Measurements from ENCODE around the gene TMPRSS13. TPM values are rescaled to one million over a fixed set of nuclear protein-coding genes. Genes with fewer than 3 reads are reported as not detected.
"Not testable (repeated sequence)": the region's sequence is repeated elsewhere in the genome, so short reads cannot be mapped to it uniquely, and the experiment has no call there.

The TMPRSS13 gene
- total and polyA plus RNA-seq, 2 of the 13 experiments (the other 11 are each of a cell fraction or from before 2014, with no cell fraction given), result not detected

DNA sequence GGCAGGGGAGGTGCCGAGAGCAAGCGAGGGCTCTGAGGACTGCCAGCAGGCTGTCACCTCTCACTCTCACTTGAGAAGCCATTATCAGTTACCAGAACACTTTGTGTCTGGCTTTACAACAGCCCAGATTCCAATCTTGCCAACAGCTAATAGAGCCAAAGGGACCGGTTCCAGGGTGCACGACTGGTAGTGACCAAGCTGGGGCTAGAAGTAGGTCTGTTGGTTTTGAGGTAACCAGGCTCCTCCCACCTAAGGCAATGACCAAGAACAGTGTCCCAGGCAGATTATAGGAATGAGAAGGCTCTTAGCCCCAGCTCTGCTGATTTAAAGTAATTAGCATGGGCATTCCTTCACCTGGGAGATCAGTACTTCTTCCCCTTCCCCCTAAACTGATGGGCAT lies 49.8 kb upstream of the TMPRSS13 start:
- no TSS peak for BruUV-seq (replicated peaks)
- H3K27ac ChIP-seq (ENCODE audit: extremely low read length, insufficient read depth, low read length), result no peak overlapping the region
- in situ Hi-C loops (cut with HindIII; ENCODE audit: extremely low pct_ligation_motif_present, low pct_unique_long_range_greater_than_20kb), result no loop called here
- intact Hi-C loops (cut with micrococcal nuclease; ENCODE audit: unreplicated experiment), result no loop called here
- no peak for ATAC-seq
- H3K79me2 ChIP-seq (ENCODE audit: insufficient read depth, low read length), result no peaks in the 10 kb centered on the region
- no peak overlapping the region for H3K9ac ChIP-seq (ENCODE audit: insufficient read depth, low read depth, low read length)
- no peak overlapping the region for H3K4me3 ChIP-seq (replicated peaks in 1 of 3; ENCODE audit: insufficient read depth in 1 of 3, low read depth in 2 of 3, low read length in 3 of 3)
- no peak for DNase-seq (ENCODE audit: low spot score)
- H4K20me1 ChIP-seq (ENCODE audit: insufficient read depth, low read length), result no peaks in the 10 kb centered on the region
- no peaks in the 10 kb centered on the region for H3K36me3 ChIP-seq (replicated peaks in 1 of 2; ENCODE audit: control insufficient read depth in 1 of 2, insufficient read depth in 2 of 2, low read length in 2 of 2)
- no peak overlapping the region for H2AFZ ChIP-seq (ENCODE audit: low read length)
- H3K4me2 ChIP-seq (ENCODE audit: low read depth, low read length), result no peak overlapping the region
- H3K27me3 ChIP-seq (ENCODE audit: control insufficient read depth in 1 of 2, insufficient read depth in 2 of 2, low read length in 2 of 2), result peaks cover 0 to 38% of the 10 kb centered on the region in 2 experiments; a peak in 4 of 5 replicates
- no peak for FAIRE-seq
- H3K4me1 ChIP-seq (ENCODE audit: insufficient read depth, low read length), result no peaks in the 10 kb centered on the region
- TF ChIP-seq MAF1 (CRISPR knock-in tag; IDR thresholded peaks at IDR 0.05; ENCODE audit: borderline replicate concordance) (no peak), U2AF2 (IDR thresholded peaks at IDR 0.05; ENCODE audit: low read depth, low read length) (no peak), ZNF749 (CRISPR knock-in tag; IDR thresholded peaks at IDR 0.05; ENCODE audit: borderline replicate concordance) (no peak), REPIN1 (CRISPR knock-in tag; IDR thresholded peaks at IDR 0.05; ENCODE audit: borderline replicate concordance, low read depth) (no peak), KMT2B (CRISPR knock-in tag; IDR thresholded peaks at IDR 0.05) (no peak), ZNF337 (CRISPR knock-in tag; IDR thresholded peaks at IDR 0.05; ENCODE audit: borderline replicate concordance, low read depth) (no peak), NR1H2 (CRISPR knock-in tag; IDR thresholded peaks at IDR 0.05; ENCODE audit: borderline replicate concordance, low read depth) (no peak), ZBTB8A (CRISPR knock-in tag; IDR thresholded peaks at IDR 0.05; ENCODE audit: borderline replicate concordance, low read depth) (no peak), HDAC2 (CRISPR knock-in tag; IDR thresholded peaks at IDR 0.05) (no peak), SP5 (CRISPR knock-in tag; IDR thresholded peaks at IDR 0.05; ENCODE audit: borderline replicate concordance, low read depth) (no peak), POLR2AphosphoS5 (IDR thresholded peaks at IDR 0.05; ENCODE audit: low read depth, low read length) (no peak)
- TF ChIP-seq, protein P1, sequence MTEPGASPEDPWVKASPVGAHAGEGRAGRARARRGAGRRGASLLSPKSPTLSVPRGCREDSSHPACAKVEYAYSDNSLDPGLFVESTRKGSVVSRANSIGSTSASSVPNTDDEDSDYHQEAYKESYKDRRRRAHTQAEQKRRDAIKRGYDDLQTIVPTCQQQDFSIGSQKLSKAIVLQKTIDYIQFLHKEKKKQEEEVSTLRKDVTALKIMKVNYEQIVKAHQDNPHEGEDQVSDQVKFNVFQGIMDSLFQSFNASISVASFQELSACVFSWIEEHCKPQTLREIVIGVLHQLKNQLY (CRISPR knock-in tag; IDR thresholded peaks at IDR 0.05), result no peak
- POLR2A ChIA-PET, result no interaction called here
- CTCF ChIA-PET (ENCODE audit: low intra/inter-chr PET ratio, low total read pairs), result no interaction called here
- H3K9me3 ChIP-seq (ENCODE audit: low read length), result no peaks in the 10 kb centered on the region
- no CpG with 5 or more reads among the region's 4 CpGs for WGBS (ENCODE audit: low lambda C conversion rate)

DNA sequence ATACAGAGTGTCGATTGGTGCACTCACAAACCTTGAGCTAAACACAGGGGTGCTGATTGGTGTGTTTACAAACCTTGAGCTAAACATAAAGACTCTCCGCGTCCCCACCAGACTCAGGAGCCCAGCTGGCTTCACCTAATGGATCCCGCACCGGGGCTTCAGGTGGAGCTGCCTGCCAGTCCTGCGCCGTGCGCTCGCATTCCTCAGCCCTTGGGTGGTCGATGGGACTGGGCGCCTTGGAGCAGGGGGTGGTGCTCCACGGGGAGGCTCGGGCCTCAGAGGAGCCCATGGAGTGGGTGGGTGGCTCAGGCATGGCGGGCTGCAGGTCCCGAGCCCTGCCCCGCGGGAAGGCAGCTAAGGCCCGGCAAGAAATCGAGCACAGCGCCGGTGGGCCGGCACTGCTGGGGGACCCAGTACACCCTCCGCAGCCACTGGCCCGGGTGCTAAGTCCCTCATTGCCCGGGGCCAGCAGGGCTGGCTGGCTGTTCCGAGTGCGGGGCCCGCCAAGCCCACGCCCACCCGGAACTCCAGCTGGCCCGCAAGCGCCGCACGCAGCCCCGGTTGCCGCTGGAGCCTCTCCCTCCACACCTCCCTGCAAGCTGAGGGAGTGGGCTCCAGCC lies 49.2 kb upstream of the TMPRSS13 start:
- H2AFZ ChIP-seq (ENCODE audit: low read length); DNase-seq (ENCODE audit: low spot score); H3K36me3 ChIP-seq (replicated peaks in 1 of 2; ENCODE audit: control insufficient read depth in 1 of 2, insufficient read depth in 2 of 2, low read length in 2 of 2); in situ Hi-C loops (cut with HindIII; ENCODE audit: extremely low pct_ligation_motif_present, low pct_unique_long_range_greater_than_20kb); H3K9ac ChIP-seq (ENCODE audit: insufficient read depth, low read depth, low read length); intact Hi-C loops (cut with micrococcal nuclease; ENCODE audit: unreplicated experiment); H3K4me1 ChIP-seq (ENCODE audit: insufficient read depth, low read length); H3K4me3 ChIP-seq (replicated peaks in 1 of 3; ENCODE audit: insufficient read depth in 1 of 3, low read depth in 2 of 3, low read length in 3 of 3); H3K4me2 ChIP-seq (ENCODE audit: low read depth, low read length); BruUV-seq (replicated peaks); H4K20me1 ChIP-seq (ENCODE audit: insufficient read depth, low read length); H3K9me3 ChIP-seq (ENCODE audit: low read length); H3K79me2 ChIP-seq (ENCODE audit: insufficient read depth, low read length); ATAC-seq; CTCF ChIA-PET (ENCODE audit: low intra/inter-chr PET ratio, low total read pairs); POLR2A ChIA-PET; FAIRE-seq; H3K27ac ChIP-seq (ENCODE audit: extremely low read length, insufficient read depth, low read length): not testable (repeated sequence)
- peaks cover 0 to 37% of the 10 kb centered on the region in 2 experiments; a peak in 4 of 5 replicates for H3K27me3 ChIP-seq (ENCODE audit: control insufficient read depth in 1 of 2, insufficient read depth in 2 of 2, low read length in 2 of 2)
- no CpG with 5 or more reads among the region's 36 CpGs for WGBS (ENCODE audit: low lambda C conversion rate)

DNA sequence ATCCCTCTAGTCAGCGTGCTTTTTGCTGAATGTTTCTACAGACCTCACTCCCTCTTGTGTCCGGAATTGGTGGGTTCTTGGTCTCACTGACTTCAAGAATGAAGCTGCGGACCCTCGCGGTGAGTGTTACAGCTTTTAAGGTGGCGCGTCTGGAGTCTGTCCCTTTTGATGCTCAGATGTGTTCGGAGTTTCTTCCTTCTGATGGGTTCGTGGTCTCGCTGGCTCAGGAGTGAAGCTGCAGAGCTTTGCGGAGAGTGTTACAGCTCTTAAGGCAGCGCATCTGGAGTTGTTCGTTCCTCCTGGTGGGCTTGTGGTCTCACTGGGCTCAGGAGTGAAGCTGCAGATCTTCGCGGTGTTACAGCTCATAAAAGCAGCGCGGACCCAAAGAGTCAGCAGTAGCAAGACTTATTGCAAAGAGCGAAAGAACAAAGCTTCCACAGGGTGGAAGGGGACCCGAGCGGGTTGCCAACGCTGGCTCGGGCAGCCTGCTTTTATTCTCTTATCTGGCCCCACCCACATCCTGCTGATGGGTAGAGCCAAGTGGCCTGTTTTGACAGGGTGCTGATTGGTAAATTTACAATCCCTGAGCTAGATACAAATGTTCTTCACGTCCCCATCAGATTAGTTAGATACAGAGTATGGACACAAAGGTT lies 48.5 kb upstream of the TMPRSS13 start:
- POLR2A ChIA-PET; FAIRE-seq; ATAC-seq; H3K79me2 ChIP-seq (ENCODE audit: insufficient read depth, low read length); in situ Hi-C loops (cut with HindIII; ENCODE audit: extremely low pct_ligation_motif_present, low pct_unique_long_range_greater_than_20kb); H3K9me3 ChIP-seq (ENCODE audit: low read length); H4K20me1 ChIP-seq (ENCODE audit: insufficient read depth, low read length); CTCF ChIA-PET (ENCODE audit: low intra/inter-chr PET ratio, low total read pairs); intact Hi-C loops (cut with micrococcal nuclease; ENCODE audit: unreplicated experiment); H3K4me1 ChIP-seq (ENCODE audit: insufficient read depth, low read length); H3K27ac ChIP-seq (ENCODE audit: extremely low read length, insufficient read depth, low read length); BruUV-seq (replicated peaks); DNase-seq (ENCODE audit: low spot score); H3K4me3 ChIP-seq (replicated peaks in 1 of 3; ENCODE audit: insufficient read depth in 1 of 3, low read depth in 2 of 3, low read length in 3 of 3); H3K36me3 ChIP-seq (replicated peaks in 1 of 2; ENCODE audit: control insufficient read depth in 1 of 2, insufficient read depth in 2 of 2, low read length in 2 of 2); H3K4me2 ChIP-seq (ENCODE audit: low read depth, low read length); H3K9ac ChIP-seq (ENCODE audit: insufficient read depth, low read depth, low read length); H2AFZ ChIP-seq (ENCODE audit: low read length): not testable (repeated sequence)
- H3K27me3 ChIP-seq (ENCODE audit: control insufficient read depth in 1 of 2, insufficient read depth in 2 of 2, low read length in 2 of 2), result peaks cover 0 to 34% of the 10 kb centered on the region in 2 experiments; a peak in 4 of 5 replicates
- WGBS (ENCODE audit: low lambda C conversion rate), result 58% methylated on average over 21 of the region's 23 CpGs

Measured in HepG2 (cell line).